ENCODE results near the gene SSC5D. TPM values are rescaled to one million over a fixed set of nuclear protein-coding genes. Genes with fewer than 3 reads are reported as not detected.

The SSC5D gene
- total and polyA plus RNA-seq, 2 experiments from 2014 or later = 0.23 to 0.69 TPM

DNA sequence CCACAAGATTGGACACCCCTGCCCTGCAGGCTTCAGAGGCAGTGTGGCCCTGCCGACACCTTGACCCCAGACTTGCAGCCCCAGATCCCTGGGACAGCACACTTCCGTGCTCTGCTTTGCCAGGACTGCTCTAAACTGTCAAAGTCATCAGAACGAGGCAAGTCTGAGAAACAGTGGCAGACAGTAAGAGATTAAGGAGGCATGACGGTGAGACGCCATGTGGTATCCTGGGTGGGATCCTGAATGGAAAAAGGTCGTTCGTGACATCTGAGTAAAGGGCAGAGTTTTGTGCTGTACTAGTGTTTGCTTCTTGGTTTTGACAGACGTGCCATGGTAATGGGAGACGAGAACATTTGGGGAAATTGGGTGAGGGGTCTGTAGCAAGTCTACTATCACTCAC lies 78.6 kb downstream of the SSC5D start (continued):
- TF ChIP-seq CREB1 (CRISPR knock-in tag; IDR thresholded peaks at IDR 0.05; ENCODE audit: low read depth) (no peak), JUNB (IDR thresholded peaks at IDR 0.05; ENCODE audit: unreplicated experiment) (no peak), EZH2 (IDR thresholded peaks at IDR 0.05; ENCODE audit: low read depth, unreplicated experiment) (no peak), POLR2AphosphoS5 (IDR thresholded peaks at IDR 0.05; ENCODE audit: low read depth) (no peak), ZNF331 (CRISPR knock-in tag; IDR thresholded peaks at IDR 0.05; ENCODE audit: low read depth) (no peak), STAT1 (IDR thresholded peaks at IDR 0.05; ENCODE audit: unreplicated experiment) (no peak)
- TF ChIP-seq, protein P1, sequence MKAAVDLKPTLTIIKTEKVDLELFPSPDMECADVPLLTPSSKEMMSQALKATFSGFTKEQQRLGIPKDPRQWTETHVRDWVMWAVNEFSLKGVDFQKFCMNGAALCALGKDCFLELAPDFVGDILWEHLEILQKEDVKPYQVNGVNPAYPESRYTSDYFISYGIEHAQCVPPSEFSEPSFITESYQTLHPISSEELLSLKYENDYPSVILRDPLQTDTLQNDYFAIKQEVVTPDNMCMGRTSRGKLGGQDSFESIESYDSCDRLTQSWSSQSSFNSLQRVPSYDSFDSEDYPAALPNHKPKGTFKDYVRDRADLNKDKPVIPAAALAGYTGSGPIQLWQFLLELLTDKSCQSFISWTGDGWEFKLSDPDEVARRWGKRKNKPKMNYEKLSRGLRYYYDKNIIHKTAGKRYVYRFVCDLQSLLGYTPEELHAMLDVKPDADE (IDR thresholded peaks at IDR 0.05) = no peak
- TF ChIP-seq, protein P2, sequence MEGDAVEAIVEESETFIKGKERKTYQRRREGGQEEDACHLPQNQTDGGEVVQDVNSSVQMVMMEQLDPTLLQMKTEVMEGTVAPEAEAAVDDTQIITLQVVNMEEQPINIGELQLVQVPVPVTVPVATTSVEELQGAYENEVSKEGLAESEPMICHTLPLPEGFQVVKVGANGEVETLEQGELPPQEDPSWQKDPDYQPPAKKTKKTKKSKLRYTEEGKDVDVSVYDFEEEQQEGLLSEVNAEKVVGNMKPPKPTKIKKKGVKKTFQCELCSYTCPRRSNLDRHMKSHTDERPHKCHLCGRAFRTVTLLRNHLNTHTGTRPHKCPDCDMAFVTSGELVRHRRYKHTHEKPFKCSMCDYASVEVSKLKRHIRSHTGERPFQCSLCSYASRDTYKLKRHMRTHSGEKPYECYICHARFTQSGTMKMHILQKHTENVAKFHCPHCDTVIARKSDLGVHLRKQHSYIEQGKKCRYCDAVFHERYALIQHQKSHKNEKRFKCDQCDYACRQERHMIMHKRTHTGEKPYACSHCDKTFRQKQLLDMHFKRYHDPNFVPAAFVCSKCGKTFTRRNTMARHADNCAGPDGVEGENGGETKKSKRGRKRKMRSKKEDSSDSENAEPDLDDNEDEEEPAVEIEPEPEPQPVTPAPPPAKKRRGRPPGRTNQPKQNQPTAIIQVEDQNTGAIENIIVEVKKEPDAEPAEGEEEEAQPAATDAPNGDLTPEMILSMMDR (conservative IDR thresholded peaks at IDR 0.05; ENCODE audit: low read depth in 2 of 2) = no peak
- TF ChIP-seq, protein P3, sequence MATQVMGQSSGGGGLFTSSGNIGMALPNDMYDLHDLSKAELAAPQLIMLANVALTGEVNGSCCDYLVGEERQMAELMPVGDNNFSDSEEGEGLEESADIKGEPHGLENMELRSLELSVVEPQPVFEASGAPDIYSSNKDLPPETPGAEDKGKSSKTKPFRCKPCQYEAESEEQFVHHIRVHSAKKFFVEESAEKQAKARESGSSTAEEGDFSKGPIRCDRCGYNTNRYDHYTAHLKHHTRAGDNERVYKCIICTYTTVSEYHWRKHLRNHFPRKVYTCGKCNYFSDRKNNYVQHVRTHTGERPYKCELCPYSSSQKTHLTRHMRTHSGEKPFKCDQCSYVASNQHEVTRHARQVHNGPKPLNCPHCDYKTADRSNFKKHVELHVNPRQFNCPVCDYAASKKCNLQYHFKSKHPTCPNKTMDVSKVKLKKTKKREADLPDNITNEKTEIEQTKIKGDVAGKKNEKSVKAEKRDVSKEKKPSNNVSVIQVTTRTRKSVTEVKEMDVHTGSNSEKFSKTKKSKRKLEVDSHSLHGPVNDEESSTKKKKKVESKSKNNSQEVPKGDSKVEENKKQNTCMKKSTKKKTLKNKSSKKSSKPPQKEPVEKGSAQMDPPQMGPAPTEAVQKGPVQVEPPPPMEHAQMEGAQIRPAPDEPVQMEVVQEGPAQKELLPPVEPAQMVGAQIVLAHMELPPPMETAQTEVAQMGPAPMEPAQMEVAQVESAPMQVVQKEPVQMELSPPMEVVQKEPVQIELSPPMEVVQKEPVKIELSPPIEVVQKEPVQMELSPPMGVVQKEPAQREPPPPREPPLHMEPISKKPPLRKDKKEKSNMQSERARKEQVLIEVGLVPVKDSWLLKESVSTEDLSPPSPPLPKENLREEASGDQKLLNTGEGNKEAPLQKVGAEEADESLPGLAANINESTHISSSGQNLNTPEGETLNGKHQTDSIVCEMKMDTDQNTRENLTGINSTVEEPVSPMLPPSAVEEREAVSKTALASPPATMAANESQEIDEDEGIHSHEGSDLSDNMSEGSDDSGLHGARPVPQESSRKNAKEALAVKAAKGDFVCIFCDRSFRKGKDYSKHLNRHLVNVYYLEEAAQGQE (IDR thresholded peaks at IDR 0.05; ENCODE audit: unreplicated experiment) = no peak

DNA sequence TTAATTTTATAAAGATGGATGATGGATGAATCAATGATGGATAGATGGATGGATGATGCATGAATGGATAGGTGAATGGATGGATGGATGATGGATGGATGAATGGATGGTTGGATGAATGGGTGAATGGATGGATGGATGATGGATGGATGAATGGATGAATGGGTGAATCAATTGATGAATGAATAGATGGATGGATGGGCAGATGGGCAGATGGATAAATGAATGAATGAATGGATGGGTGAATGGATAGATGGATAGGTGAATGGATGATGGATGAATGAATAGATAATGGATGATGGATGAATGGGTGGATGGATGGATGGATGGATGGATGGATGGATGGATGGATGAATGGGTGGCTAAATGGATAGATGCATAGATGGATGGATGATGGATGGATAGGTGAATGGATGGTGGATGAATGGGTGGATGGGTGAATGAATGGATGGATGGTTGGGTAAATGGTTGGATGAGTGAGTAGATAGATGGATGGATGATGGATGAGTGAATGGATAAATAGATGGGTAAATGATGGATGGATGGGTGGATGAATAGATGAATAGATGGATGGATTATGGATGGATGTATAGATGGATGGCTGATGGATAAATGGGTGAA lies 79.6 kb downstream of the SSC5D start:
- Histone ChIP-seq H3K79me2 (replicated peaks; ENCODE audit: insufficient read depth) (no peaks in the 10 kb centered on the region), H4K20me1 (replicated peaks; ENCODE audit: insufficient read depth) (no peaks in the 10 kb centered on the region), H2AFZ (no peak overlapping the region), H3K27ac (ENCODE audit: low read depth) (no peak overlapping the region), H3K4me3 (no peak overlapping the region), H3K4me1 (ENCODE audit: insufficient read depth) (no peaks in the 10 kb centered on the region), H3F3A (replicated peaks; ENCODE audit: low read depth) (no peaks in the 10 kb centered on the region), H3K9me2 (ENCODE audit: insufficient read depth) (peaks cover 4% of the 10 kb centered on the region; the same call in 1 of the 2 replicates), H3K36me3 (ENCODE audit: insufficient read depth) (no peaks in the 10 kb centered on the region), H3K27me3 (ENCODE audit: insufficient read depth) (no peaks in the 10 kb centered on the region), H3K4me2 (no peak overlapping the region)
- Mint-ChIP-seq H3K4me1 (no peaks in the 10 kb centered on the region), H3K27me3 (ENCODE audit: insufficient read depth, low read depth, poor library complexity) (peaks cover 4% of the 10 kb centered on the region), H3K9me3 (no peaks in the 10 kb centered on the region), H3K36me3 (ENCODE audit: low read depth) (no peaks in the 10 kb centered on the region), H3K4me3 (no peak overlapping the region), H3K27ac (no peak overlapping the region)
- ATAC-seq (no peak), DNase-seq (ENCODE audit: low spot score) (no peak)
- TF ChIP-seq JUNB (IDR thresholded peaks at IDR 0.05; ENCODE audit: unreplicated experiment) (no peak), NANOG (IDR thresholded peaks at IDR 0.05; ENCODE audit: borderline replicate concordance) (no peak), STAT1 (IDR thresholded peaks at IDR 0.05; ENCODE audit: unreplicated experiment) (no peak), ZNF331 (CRISPR knock-in tag; IDR thresholded peaks at IDR 0.05; ENCODE audit: low read depth) (no peak)
- TF ChIP-seq, protein P1 (IDR thresholded peaks at IDR 0.05) = no peak
- TF ChIP-seq, protein P2 (conservative IDR thresholded peaks at IDR 0.05; ENCODE audit: low read depth in 2 of 2) = no peak
